Dermis lymphatic vessel endothelial cell (primary cell): ENCODE measurements around the gene SEPHS1. TPM values are rescaled to one million over a fixed set of nuclear protein-coding genes. Genes with fewer than 3 reads are reported as not detected.

Experiments used
- total RNA-seq: library from RNA; depleted of rRNA; stranded (reverse); fragments of >200 nt; gene quantifications from 2 replicates; pipeline ENCODE4 v1.2.1, GENCODE V29; 2014

Gene SEPHS1
- 41.9 and 44.9 TPM in 2 replicates for total RNA-seq

DNA sequence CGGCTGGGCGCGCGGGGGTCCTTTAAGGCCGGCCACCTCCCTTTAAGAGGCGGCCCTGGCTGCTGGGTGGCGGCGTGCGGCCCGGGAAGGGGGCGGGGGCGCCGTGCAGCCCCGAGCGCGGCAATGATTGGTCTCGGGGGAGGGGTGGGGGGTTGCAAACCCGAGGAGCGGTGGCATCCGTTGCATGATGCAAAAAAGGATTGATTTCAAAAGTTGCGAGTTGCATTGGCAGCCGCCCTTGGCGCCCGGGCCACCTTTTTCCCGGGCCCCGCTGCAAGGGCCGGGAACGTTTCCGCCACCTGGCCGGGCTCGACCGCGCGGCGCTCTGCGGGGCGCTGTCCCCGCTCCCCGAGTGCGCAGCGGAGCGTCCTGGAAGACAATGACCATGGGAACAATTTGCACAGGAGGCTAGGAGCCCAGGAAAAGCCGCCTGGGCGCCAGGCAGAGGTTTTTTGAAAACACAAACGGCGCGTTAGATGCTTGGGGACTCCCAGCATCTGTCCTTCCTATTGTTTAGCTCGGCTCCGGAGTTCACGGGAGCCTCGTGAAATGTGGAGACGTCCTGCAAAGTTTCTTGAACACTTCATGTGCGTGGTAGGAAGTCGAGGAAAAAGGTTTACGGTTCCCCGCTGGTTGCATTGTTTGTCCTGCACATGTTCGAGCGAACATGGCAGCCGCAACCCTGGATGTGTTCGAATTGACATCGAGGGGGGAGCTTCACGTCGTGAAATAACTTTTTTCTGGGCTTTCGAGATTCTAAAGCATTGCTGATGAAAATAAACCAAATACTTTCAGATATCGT lies at the start of gene SEPHS1:
Gene SEPHS1, minus strand, starts transcription at position 78 of the 802 bp plus-strand sequence. CDS start 3,343 bp downstream, outside the sequence.

DNA sequence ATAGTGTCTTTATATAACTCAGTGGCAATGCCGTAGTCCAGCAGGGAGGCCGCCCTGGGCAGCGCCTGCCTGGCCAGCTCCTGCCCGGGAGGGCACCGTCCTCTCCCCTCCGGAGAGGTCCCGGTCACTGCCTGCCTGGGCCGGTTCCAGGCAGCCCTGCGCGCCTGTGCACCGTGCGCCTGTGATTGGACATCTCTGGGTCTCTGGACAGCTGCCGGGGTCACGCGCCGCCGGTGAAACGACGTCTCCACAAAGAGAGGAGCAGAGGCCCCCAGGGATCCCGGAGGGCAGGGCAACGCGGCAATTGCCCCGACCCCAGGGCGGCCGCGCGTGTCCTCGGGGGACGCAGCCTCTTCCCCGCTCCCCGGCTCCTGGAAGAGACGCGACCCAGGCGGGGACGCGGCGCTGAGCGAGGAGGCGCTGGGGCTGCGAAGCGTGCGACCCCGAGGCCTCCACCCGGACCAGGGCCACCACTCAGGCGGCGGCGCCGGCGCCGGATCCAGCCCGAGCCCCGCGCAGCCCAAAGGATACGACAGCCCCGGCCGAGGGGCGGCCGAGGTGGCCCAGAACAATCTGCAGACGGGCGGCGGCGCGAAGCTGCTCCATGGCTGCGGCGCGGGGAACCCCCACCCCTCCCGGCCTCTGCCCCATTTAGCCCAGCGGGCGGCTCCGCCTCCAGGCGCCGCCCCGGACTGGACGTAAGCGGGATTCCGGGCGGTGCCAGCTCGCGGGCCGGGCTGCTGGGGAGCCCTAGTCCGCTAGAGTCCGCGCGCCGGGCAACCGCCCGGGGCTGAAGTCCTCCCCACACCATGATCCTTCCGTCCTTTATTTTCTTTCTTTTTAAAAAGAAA lies 48.4 kb downstream of the SEPHS1 start, which contains the start of gene PHYH:
Gene PHYH, minus strand, starts transcription at position 628 of the 851 bp plus-strand sequence. Its CDS starts 22 bp downstream, at position 606.

Other genes starting within 250 kb of the SEPHS1 start
- gene OPTN, start 248.1 kb downstream of the SEPHS1 start, total RNA-seq, result 66.3 and 90.8 TPM in 2 replicates
- gene MCM10, start 186.7 kb downstream of the SEPHS1 start, total RNA-seq, result 2.0 TPM in 2 replicates
- not detected in 2 replicates for gene UCMA, start 113.9 kb downstream of the SEPHS1 start, total RNA-seq
- gene PHYH, start 48.2 kb downstream of the SEPHS1 start, total RNA-seq, result 10.3 and 12.1 TPM in 2 replicates
- 6.7 and 9.3 TPM in 2 replicates for gene BEND7, start 180.7 kb upstream of the SEPHS1 start, total RNA-seq
- 23.1 and 30.9 TPM in 2 replicates for gene PRPF18, start 238.7 kb upstream of the SEPHS1 start, total RNA-seq